Stimulated activated CD4-positive, alpha-beta T cell treated with anti-CD3 and anti-CD28 coated beads, Interleukin-12 subunit alpha, Interleukin-12 subunit beta, amount 100 ng/mL, for 24 hours (primary cell): ENCODE measurements around the gene CD44.

ENCODE experiments used
- DNase-seq, 2 experiments: peaks; one replicate each; pipeline ENCODE4 v3.0.0-alpha.2; 2020; ENCODE audit warnings: low read depth in 2 of 2

CD44 gene

GRCh38 chr11:35139722-35140282, 831 bp downstream of the CD44 start:
- no peak for DNase-seq

DNA sequence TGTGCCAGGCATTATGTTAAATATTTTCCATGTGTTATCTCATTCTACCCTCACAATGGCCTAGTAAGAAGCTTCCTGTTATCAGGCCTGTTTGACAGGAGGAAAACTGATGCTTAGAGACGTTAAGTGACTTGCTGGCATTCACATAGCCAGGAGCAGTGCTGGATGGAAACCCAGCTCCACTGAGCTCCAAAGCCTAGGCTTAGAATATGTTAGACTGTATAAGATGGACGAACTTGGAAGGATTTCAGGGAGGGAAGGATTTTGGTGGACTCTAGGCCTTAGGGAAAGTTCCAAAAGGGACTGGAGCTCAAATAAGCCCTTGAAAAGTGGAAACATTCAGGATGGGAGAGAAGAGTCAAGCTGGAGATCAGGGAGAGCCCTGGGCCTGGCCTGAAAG, 2.1 kb downstream of the CD44 start:
- no peak for DNase-seq

DNA sequence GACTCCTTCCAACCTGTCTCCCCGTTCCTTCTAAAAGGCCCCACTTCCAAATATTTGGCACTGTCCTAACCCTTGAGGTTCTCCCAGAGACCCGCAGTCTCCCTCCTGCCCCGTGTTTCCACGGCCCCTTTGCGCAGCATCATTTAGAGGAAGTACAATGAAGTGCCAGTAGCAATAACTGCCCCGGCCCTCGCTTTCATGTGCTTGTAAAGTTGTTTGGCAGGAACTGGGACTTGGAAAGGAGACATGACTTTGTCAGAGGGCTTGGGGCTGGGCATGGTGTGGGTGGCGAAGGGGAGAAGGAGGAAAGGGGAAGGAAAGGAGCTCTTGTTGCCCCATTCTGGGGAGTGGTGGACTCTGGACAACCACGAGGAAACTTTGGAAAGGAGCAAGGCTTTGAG, 2.6 kb downstream of the CD44 start:
- no peak for DNase-seq

GRCh38 chr11:35142481-35143075, 3.6 kb downstream of the CD44 start:
- no peak for DNase-seq

GRCh38 chr11:35143297-35144135, 4.5 kb downstream of the CD44 start:
- DNase-seq = no peak

- peak in 1 of 2 experiments; percentile 54 for DNase-seq
These were observed 5.3 kb downstream of the CD44 start for GRCh38 chr11:35144136-35144741.

- DNase-seq = no peak
These were observed 5.8 kb downstream of the CD44 start for GRCh38 chr11:35144806-35145205.

DNA sequence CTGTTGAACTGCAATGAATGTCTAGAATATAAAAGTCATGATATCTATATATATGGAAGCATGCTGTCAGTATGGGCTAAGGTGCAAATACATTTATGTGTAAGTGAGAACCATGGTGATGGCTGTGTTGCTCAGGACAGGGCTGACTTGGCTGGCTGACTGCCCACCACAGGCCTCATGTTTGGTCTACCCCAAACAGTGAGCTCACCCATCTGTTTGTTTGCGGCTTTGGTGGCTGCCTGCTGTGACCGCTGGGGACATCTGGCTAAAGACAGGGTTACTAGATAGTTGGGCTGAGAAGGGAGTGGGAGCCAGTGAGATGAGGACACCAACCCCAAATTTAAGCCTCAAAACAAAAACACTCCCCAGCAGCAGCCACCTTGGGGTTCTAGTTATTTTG, 6.3 kb downstream of the CD44 start:
- DNase-seq = no peak

DNA sequence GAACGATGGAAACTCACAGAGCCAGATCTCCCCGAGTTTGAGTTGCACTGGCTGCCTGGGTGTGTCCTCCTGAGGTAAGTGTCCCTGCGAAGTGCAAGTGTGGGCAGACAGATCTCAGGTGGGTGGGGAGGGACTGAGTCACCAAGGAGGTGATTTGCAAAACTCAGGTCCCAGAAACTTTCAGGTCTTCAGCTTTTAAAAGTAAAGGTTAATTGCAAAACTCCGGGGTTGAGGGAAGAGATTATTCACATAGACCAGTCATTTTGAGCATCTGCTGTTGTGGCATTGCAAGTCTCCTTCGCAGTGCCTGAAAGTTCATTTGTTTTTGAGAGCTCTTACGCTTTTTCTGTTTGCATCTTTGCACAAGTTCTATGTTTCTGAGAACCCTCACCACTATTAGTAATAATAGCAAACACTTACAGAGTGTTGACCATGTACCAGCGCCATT, 7.1 kb downstream of the CD44 start:
- peak; percentile 69 to 70 for DNase-seq

GRCh38 chr11:35146711-35147110, 7.7 kb downstream of the CD44 start:
- no peak for DNase-seq

- DNase-seq = no peak
These were observed 8.3 kb downstream of the CD44 start for GRCh38 chr11:35147235-35147634.

DNA sequence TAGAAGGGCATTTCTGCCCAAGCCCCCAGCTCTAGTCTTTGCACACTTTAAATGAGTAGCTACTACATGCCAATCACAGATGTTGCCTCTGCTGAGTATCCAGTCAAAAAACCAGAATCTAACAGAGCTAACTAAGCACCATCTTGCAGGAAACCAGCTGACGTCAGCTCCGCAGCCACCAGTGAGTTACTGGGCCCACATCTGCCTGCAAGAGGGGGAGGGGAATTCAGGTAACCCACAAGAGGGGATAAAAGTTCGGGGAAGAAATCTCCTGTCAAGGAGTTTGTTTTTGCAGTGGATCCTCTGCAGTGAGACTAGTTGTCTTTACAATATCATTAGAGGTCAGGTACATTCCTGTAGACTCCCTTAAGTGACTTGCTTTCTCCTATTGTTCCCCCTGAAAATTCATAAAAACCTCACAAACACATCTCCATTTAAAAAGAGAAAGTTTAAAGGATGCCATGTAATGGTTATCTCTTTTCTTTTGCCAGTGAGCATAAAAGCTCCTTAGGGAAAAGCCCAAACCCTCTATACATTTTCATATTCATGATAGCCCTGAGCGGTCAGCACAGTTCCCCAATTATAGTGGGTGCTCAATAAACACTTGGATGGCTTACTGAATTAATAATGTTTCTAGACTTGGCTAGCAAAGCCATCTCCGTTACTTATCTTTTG, 9.3 kb downstream of the CD44 start:
- DNase-seq = no peak

- DNase-seq = no peak
These were observed 11.5 kb downstream of the CD44 start for GRCh38 chr11:35150454-35150853.

GRCh38 chr11:35151241-35151640, 12.3 kb downstream of the CD44 start:
- no peak for DNase-seq

DNA sequence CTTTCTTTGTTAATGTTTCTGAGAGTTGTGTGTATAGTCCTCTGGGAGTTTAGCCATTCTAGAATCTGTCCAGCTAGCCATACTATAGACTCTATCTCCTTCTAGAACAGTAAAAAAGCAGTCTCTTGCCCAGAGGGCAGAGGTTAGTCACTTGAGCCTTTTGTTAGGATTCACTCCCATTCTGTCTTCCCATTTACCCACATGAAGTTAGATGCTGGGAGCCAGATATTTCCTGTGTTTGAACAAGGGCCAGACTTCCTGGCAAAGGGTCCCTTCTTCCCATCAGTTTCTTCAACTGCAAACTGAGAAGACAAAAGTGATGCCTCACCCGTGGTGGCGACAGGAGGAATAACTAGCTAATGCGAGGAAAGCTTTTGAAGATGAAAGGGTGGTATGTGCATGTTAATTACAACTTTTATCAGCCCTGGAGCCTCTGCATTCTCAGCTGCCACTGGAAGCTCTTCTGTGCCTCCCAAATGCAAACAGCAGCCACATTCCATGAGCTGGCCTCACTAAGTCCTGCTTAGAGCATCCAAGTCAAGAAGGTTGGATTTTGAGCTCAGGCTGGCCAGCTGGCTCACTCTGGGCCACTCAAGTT, 12.8 kb downstream of the CD44 start:
- DNase-seq = no peak

- no peak for DNase-seq
These were observed 13.6 kb downstream of the CD44 start for GRCh38 chr11:35152575-35152974.

GRCh38 chr11:35153280-35153679, 14.3 kb downstream of the CD44 start:
- DNase-seq = no peak

DNA sequence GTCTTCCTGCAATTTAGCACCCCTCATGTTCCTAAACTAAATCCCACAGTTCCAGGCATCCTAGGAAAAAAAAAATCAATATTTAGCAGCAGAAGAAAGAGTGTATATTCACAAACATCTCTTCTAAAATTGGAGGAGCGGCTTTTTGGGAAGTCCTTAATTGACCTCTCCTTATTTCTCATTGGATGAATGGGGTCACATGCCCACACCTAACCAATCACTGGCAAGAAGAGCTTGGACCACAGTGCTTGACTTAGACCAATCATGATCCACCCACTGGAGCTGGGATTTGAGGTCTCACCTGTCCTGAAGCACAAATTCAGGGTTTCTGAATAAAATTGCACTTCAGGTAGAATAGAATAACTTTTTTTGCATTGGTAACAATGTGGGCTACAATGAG, 16.0 kb downstream of the CD44 start:
- DNase-seq = no peak

DNA sequence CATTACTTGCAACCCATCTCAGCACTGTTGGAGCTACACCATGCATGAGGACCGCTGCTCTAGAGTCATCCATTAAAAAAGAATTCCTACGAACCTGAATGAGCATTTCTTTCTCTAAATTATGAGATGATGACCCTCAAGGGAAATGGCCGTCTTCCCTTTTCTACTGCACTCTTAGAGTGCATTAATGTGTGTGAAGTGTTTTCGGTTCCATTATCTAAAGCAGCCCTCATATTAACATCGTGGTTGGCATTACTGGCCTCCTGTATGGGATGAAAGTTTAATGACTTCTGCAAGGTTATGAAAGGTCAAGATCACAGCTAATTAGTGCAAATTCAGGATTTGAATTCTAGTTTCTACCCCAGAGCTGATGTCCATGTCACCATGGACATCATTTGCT, 16.7 kb downstream of the CD44 start:
- no peak for DNase-seq

- no peak for DNase-seq
These were observed 19.1 kb downstream of the CD44 start for GRCh38 chr11:35157814-35158700.
